Loucy (cell line): ENCODE measurements around the gene COL25A1.

ENCODE experiments used
- CTCF ChIP-seq: fragments of 200-600 bp; sonication (generic); conservative IDR thresholded peaks from 2 replicates; pipeline ENCODE4 v1.5.1; 2014; ENCODE audit warnings: mild to moderate bottlenecking, antibody characterized with exemption, low read length
- EZH2phosphoT487 ChIP-seq: fragments of 200-600 bp; IDR thresholded peaks from 2 replicates; pipeline ENCODE4 v1.6.1; 2018; ENCODE audit warnings: antibody characterized with exemption, mild to moderate bottlenecking, moderate library complexity, borderline replicate concordance

- TF ChIP-seq CTCF: no peak
- TF ChIP-seq EZH2phosphoT487: no peak
These were observed 401.2 kb downstream of the COL25A1 start for GRCh38 chr4:108901291-108901690.
